GM12872 (cell line): ENCODE data around the gene SEMA4G.

ENCODE experiments used
- TF ChIP-seq, protein P1 (sequence below): IDR thresholded peaks from 3 replicates; pipeline ENCODE4 v1.5.1; 2011; ENCODE audit warnings: low read depth, mild to moderate bottlenecking, low read length, moderate library complexity; ENCODE audit not compliant: insufficient read depth

Gene SEMA4G

GRCh38 chr10:101006593-101007098 lies 37.3 kb downstream of the SEMA4G start:
- TF ChIP-seq, protein P1, sequence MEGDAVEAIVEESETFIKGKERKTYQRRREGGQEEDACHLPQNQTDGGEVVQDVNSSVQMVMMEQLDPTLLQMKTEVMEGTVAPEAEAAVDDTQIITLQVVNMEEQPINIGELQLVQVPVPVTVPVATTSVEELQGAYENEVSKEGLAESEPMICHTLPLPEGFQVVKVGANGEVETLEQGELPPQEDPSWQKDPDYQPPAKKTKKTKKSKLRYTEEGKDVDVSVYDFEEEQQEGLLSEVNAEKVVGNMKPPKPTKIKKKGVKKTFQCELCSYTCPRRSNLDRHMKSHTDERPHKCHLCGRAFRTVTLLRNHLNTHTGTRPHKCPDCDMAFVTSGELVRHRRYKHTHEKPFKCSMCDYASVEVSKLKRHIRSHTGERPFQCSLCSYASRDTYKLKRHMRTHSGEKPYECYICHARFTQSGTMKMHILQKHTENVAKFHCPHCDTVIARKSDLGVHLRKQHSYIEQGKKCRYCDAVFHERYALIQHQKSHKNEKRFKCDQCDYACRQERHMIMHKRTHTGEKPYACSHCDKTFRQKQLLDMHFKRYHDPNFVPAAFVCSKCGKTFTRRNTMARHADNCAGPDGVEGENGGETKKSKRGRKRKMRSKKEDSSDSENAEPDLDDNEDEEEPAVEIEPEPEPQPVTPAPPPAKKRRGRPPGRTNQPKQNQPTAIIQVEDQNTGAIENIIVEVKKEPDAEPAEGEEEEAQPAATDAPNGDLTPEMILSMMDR, result no peak

GRCh38 chr10:101007099-101007711 lies 37.9 kb downstream of the SEMA4G start:
- TF ChIP-seq, protein P1, result no peak

GRCh38 chr10:101007915-101008822 lies 38.9 kb downstream of the SEMA4G start:
- TF ChIP-seq, protein P1, result no peak

DNA sequence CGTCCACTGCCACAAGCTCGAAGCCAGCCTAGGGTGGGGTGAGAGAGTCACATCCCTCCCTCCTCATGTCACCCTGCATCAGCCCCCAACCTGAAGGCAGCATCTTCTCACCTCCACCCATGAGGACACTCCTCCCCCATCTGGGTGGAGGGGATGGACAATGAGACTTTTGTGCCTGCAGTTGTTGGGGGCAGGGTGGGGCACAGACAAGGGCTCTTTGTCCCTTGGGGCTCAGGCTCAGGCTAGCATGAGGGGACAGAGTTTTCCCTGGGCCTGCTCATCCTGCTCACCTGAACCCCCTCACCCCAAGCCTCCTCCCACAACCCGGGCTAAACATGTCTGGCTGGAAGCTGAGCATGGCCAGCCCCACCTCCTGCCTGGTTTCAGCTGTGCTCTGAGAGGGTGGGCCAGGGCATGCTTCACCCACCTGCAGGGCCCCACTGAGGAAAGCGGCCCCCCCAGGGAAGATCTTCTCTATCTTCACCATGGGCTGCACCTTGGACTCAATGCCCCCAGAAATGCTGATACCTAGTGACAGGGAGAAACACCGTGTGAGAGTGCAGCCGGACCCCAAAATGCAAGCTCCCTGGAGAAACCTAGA lies 39.6 kb downstream of the SEMA4G start:
- TF ChIP-seq, protein P1, result no peak

GRCh38 chr10:101010329-101010728 lies 41.0 kb downstream of the SEMA4G start:
- TF ChIP-seq, protein P1, result no peak

GRCh38 chr10:101011517-101012423 lies 42.5 kb downstream of the SEMA4G start:
- TF ChIP-seq, protein P1, result 0 out of 3 replicates have a peak, but pooled peaks have one; percentile 35
